Endothelial cell of umbilical vein (primary cell): ENCODE measurements around the gene DLG3. TPM values are rescaled to one million over a fixed set of nuclear protein-coding genes. Genes with fewer than 3 reads are reported as not detected.

Source experiments
- BruUV-seq: library from RNA; stranded (reverse); fragments of 400-500 nt; replicated peaks from 2 replicates; lab custom pipeline; 2021; lab: Mats Ljungman, UMichigan
- CTCF ChIA-PET: fragments of 300-600, 350-600 bp; sonication (Branson Sonifier 250); formaldehyde crosslinking; loops from one replicate; lab custom pipeline; 2021; ENCODE audit warnings: antibody characterized with exemption, inconsistent platforms; lab: Charles Lee
- POLR2A ChIA-PET: fragments of 300-600, 350-600 bp; sonication (Branson Sonifier 250); formaldehyde crosslinking; loops from one replicate; lab custom pipeline; 2021; ENCODE audit warnings: antibody characterized with exemption, inconsistent platforms; lab: Charles Lee
- DNase-seq: peaks from one replicate; pipeline ENCODE4 v3.0.0-alpha.2; 2011; ENCODE audit warnings: low read depth, low spot score
- FAIRE-seq: peaks from 2 replicates; lab custom pipeline; 2011; peaks lifted over from hg19 to GRCh38; lab: Jason Lieb, UNC
- H2AFZ ChIP-seq: 2 replicates; pipeline ENCODE4 v1.6.0; 2012; ENCODE audit warnings: low read depth, low read length, control low read depth, inconsistent platforms
- H3K27ac ChIP-seq: 2 replicates; pipeline ENCODE4 v1.5.1; 2011; ENCODE audit warnings: low read depth, mild to moderate bottlenecking, control low read depth, low read length, moderate library complexity; ENCODE audit not compliant: insufficient read depth
- H3K27me3 ChIP-seq, 2 experiments: 2 replicates each; pipeline versions ENCODE4 v1.6.0 to v1.6.1; 2011; ENCODE audit warnings: low read length in 2 of 2, mixed read lengths in 1 of 2; ENCODE audit not compliant: control insufficient read depth in 2 of 2, insufficient read depth in 2 of 2
- H3K36me3 ChIP-seq, 2 experiments: 2 replicates in 1 of 2; 3 replicates in 1 of 2; pipeline ENCODE4 v1.5.1; 2011; ENCODE audit warnings: low read length in 2 of 2, mild to moderate bottlenecking in 1 of 2, moderate library complexity in 1 of 2; ENCODE audit not compliant: control insufficient read depth in 2 of 2, insufficient read depth in 2 of 2; ENCODE audit errors: extremely low read depth in 1 of 2
- H3K4me1 ChIP-seq: 3 replicates; pipeline ENCODE4 v1.5.1; 2011; ENCODE audit warnings: mild to moderate bottlenecking, low read length; ENCODE audit not compliant: control insufficient read depth, insufficient read depth; ENCODE audit errors: extremely low read depth
- H3K4me2 ChIP-seq: 2 replicates; pipeline ENCODE4 v1.6.1; 2011; ENCODE audit warnings: low read length, control low read depth, mixed read lengths; ENCODE audit not compliant: insufficient read depth
- H3K4me3 ChIP-seq, 3 experiments: fragments of 200-600 bp in 1 of 3; sonication (generic), shearing (Covaris generic) in 1 of 3; replicated peaks in 1 of 3; 2 replicates each; pipeline ENCODE4 v1.5.1; 2011 to 2016; ENCODE audit warnings: control low read depth in 3 of 3, low read length in 3 of 3, mild to moderate bottlenecking in 2 of 3, inconsistent platforms in 1 of 3, low read depth in 1 of 3, moderate library complexity in 1 of 3; ENCODE audit not compliant: insufficient read depth in 1 of 3
- H3K79me2 ChIP-seq: 2 replicates; pipeline ENCODE4 v1.6.0; 2012; ENCODE audit warnings: low read length, inconsistent platforms; ENCODE audit not compliant: control insufficient read depth, insufficient read depth
- H3K9ac ChIP-seq: replicated peaks from 2 replicates; pipeline ENCODE3; 2011; ENCODE audit warnings: low read length, control low read depth; ENCODE audit not compliant: insufficient read depth; ENCODE audit errors: extremely low read depth
- H3K9me1 ChIP-seq: replicated peaks from 3 replicates; pipeline ENCODE4 v1.6.0; 2011; ENCODE audit warnings: mild to moderate bottlenecking, low read length; ENCODE audit not compliant: control insufficient read depth, insufficient read depth; ENCODE audit errors: extremely low read depth
- H3K9me3 ChIP-seq: replicated peaks from 2 replicates; pipeline ENCODE4 v1.5.1; 2012; ENCODE audit warnings: low read length, inconsistent platforms; ENCODE audit not compliant: control insufficient read depth, insufficient read depth
- H4K20me1 ChIP-seq: replicated peaks from 2 replicates; pipeline ENCODE3; 2011; ENCODE audit warnings: mild to moderate bottlenecking, low read length; ENCODE audit not compliant: control insufficient read depth, insufficient read depth; ENCODE audit errors: extremely low read depth
- CTCF ChIP-seq, 2 donors: IDR thresholded peaks; 1 replicate in 1 of 2; 2 replicates in 1 of 2; pipeline ENCODE4 v1.5.1; 2011; ENCODE audit warnings: low read length in 2 of 2, mild to moderate bottlenecking in 2 of 2, moderate library complexity in 2 of 2, control low read depth in 1 of 2, inconsistent platforms in 1 of 2, low read depth in 1 of 2; ENCODE audit not compliant: insufficient read depth in 1 of 2; ENCODE audit errors: extremely low read depth in 1 of 2
- EZH2 ChIP-seq: IDR thresholded peaks from 2 replicates; pipeline ENCODE4 v1.6.1; 2012; ENCODE audit warnings: borderline replicate concordance, low read depth, mild to moderate bottlenecking, moderate library complexity, low read length, inconsistent platforms; ENCODE audit not compliant: severe bottlenecking
- FOS ChIP-seq: IDR thresholded peaks from 2 replicates; pipeline ENCODE4 v1.6.1; 2011; ENCODE audit warnings: mild to moderate bottlenecking, low read length, moderate library complexity, borderline replicate concordance; ENCODE audit not compliant: insufficient read depth
- GATA2 ChIP-seq: IDR thresholded peaks from 2 replicates; pipeline ENCODE4 v1.7.0; 2011; ENCODE audit warnings: low read depth, mild to moderate bottlenecking, moderate library complexity, mixed read lengths, low read length; ENCODE audit not compliant: insufficient read length, insufficient read depth
- JUN ChIP-seq: IDR thresholded peaks from 2 replicates; pipeline ENCODE4 v1.6.1; 2011; ENCODE audit warnings: borderline replicate concordance, low read depth; ENCODE audit not compliant: insufficient read length, insufficient read depth
- MAX ChIP-seq: IDR thresholded peaks from 2 replicates; pipeline ENCODE4 v1.6.1; 2011; ENCODE audit not compliant: insufficient read depth, insufficient read length
- MYC ChIP-seq: IDR thresholded peaks from one replicate; pipeline ENCODE4 v1.6.1; 2011; ENCODE audit warnings: mild to moderate bottlenecking, low read depth, low read length
- POLR2A ChIP-seq: IDR thresholded peaks from 2 replicates; pipeline ENCODE4 v1.6.1; 2012; ENCODE audit warnings: low read depth, mild to moderate bottlenecking, control low read depth, low read length
- POLR2AphosphoS5 ChIP-seq: IDR thresholded peaks from 2 replicates; pipeline ENCODE4 v1.6.1; 2012; ENCODE audit warnings: low read depth, mild to moderate bottlenecking, control low read depth, low read length, moderate library complexity; ENCODE audit not compliant: insufficient read depth
- dilution Hi-C: fragments of 300-500 bp; cut with MboI; formaldehyde crosslinking; loops from one replicate; pipeline ENCODE4 v1.15.0; 2019; ENCODE audit warnings: low sequenced_read_pairs; ENCODE audit not compliant: extremely low pct_ligation_motif_present
- intact Hi-C: fragments of 100-400 bp; cut with micrococcal nuclease; formaldehyde crosslinking; loops from one replicate; pipeline ENCODE4 v1.10.0; 2022
- polyA plus RNA-seq, 4 experiments: library from polyadenylated mRNA; depleted of rRNA in 3 of 4; stranded (reverse) in 3 of 4; unstranded in 1 of 4; fragments of >200 nt; gene quantifications; 2 replicates each; pipeline versions ENCODE4 v1.2.1 to v1.2.3, GENCODE V29; 2011 to 2012; ENCODE audit warnings: missing spikeins in 1 of 4
- total RNA-seq: library from RNA; stranded (reverse); gene quantifications from 2 replicates; pipeline ENCODE4 v1.2.3, GENCODE V29; 2021

DLG3 gene
- total and polyA plus RNA-seq, 2 donors (not counting 3 experiments of a cell fraction or from before 2014, with no cell fraction given) = 1.2 to 3.2 TPM

DNA sequence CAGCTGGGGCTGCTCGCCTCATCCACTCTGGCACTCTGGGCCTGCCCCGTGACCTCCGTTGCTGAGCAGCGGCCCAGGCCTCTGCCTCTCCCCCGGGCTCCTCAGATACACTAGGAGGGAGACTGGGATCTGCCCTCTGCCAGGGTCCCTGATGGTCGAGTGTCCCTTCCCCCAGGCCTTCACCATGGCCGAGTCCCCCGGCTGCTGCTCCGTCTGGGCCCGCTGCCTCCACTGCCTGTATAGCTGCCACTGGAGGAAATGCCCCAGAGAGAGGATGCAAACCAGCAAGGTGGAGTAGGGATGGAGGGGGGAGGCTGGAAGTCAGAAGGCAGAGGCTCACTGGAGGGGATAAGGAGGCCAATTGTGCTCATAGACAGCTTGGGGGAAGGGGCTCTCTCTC, 19.8 kb upstream of the DLG3 start:
- POLR2A ChIA-PET = no interaction called here
- no peaks in the 10 kb centered on the region for H3K9me3 ChIP-seq
- no peaks in the 10 kb centered on the region for H3K27me3 ChIP-seq
- dilution Hi-C loops = no loop called here
- H3K36me3 ChIP-seq = no peaks in the 10 kb centered on the region
- intact Hi-C loops = no loop called here
- H3K27ac ChIP-seq = no peak overlapping the region
- no peaks in the 10 kb centered on the region for H3K79me2 ChIP-seq
- FAIRE-seq (no peak), DNase-seq (no peak)
- H3K9me1 ChIP-seq = no peaks in the 10 kb centered on the region
- CTCF ChIA-PET = interaction anchor here (1.5 kb wide), 1 partner anchor 9 kb away, joined by 7 read pairs; no protein-coding TSS in a partner anchor
- TF ChIP-seq CTCF (IDR thresholded peaks at IDR 0.05; ENCODE audit: extremely low read depth in 1 of 2, insufficient read depth in 1 of 2, low read depth in 1 of 2, low read length in 2 of 2) = no peak
- TF ChIP-seq GATA2 = no peak
- TF ChIP-seq MYC = no peak
- TF ChIP-seq FOS = no peak
- no peak for TF ChIP-seq MAX
- TF ChIP-seq JUN = no peak
- TF ChIP-seq POLR2A = no peak
- no peak for TF ChIP-seq EZH2
- TF ChIP-seq POLR2AphosphoS5 = no peak
- no peak overlapping the region for H3K9ac ChIP-seq
- no peak overlapping the region for H3K4me2 ChIP-seq
- H3K4me1 ChIP-seq = no peaks in the 10 kb centered on the region
- H4K20me1 ChIP-seq = no peaks in the 10 kb centered on the region
- BruUV-seq = no TSS peak
- no peak overlapping the region for H3K4me3 ChIP-seq
- H2AFZ ChIP-seq = no peak overlapping the region
